MM.1S (cell line): ENCODE measurements around the gene LRCH1.

Experiments
- CTCF ChIP-seq: fragments of 300-600 bp; sonication (generic); IDR thresholded peaks from 2 replicates; pipeline ENCODE4 v1.5.1; 2016; ENCODE audit warnings: antibody characterized with exemption, low read length, mixed read lengths
- EZH2 ChIP-seq: fragments of 300-600 bp; sonication (generic); optimal IDR thresholded peaks from 2 replicates; pipeline ENCODE3; 2017; ENCODE audit warnings: low read depth, mild to moderate bottlenecking, antibody characterized with exemption, low read length, mixed read lengths
- EZH2phosphoT487 ChIP-seq: fragments of 300-600 bp; sonication (generic); IDR thresholded peaks from 2 replicates; pipeline ENCODE4 v1.6.1; 2018; ENCODE audit warnings: antibody characterized with exemption, low read length

DNA sequence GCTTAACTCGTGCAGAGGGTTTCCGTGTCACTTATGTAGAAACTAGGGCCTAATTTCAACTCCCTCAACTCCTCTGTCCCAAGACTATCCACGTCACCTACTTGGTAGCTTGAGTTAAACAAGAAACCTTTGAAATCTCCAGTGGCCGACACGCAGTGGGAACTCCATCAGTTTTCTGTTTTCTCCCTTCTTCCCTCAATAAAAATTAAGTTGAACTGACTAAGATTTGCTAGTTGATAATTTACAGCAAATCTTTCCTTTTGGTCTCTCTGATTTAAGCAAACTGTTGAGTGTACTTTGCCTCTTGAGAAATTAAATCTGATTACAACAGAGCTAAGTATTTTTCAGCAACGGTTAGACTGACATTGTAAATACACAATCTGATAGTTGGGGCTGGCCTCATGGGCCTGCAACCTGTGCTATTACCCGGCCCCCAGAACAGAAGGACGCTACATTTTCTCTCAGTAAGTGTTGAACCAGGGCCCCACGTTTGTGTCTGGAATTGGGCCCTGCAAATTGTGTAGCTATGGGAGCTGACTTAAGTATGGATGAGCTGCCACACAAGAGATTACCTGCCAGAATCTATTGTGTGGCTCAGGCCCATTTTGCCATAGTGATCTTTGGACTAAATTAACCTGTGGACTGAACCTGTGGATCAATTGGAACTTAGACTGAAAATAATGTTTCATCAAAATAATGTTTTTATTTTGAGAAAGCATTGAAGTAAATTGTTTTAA, 244.7 kb downstream of the LRCH1 start:
- TF ChIP-seq CTCF (no peak), EZH2 (no peak), EZH2phosphoT487 (no peak)
